GM12873 (cell line): ENCODE data around the gene XCR1.

Source experiments
- CTCF ChIP-seq: IDR thresholded peaks from 2 replicates; pipeline ENCODE4 v1.5.1; 2012; ENCODE audit warnings: low read depth, mild to moderate bottlenecking, moderate library complexity, low read length, control low read depth; ENCODE audit not compliant: insufficient read depth; ENCODE audit errors: missing control alignments

XCR1 gene

DNA sequence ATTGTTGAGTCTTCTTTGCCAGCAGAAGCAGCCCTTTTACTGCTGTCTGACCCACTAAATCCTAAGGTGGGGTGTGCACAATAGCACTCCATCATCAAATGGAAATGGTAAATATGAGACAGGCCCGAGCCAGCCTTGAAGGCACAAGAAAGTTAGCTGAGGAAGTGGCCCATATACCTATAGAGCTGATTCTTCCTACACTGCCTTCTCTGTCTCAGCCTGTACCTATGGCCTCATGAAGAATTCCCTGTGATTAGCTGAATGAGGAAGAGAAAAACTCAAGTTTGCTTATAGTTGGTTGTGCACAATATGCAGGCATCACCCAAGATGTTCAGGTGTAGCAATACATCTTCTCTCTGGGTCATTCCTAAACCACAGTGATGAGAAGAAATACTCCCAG, 31.7 kb upstream of the XCR1 start:
- TF ChIP-seq CTCF: no peak

DNA sequence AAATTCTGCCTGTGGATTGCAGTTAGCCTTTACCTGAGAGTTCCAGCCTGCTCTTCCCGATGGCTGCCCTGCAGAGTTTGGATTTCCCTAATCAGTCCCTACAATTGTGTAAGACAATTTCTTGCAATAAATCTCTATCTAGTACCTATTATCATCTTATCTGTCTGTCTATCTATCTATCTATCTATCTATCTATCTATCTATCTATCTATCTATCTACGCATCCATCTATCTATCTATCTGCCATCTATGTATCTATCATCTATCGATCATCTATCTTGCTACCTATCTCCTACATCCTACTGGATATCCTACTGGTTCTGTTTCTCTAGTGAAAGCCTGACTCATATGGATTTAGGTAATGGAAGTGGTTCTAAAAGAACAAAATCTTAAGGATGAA, 30.4 kb upstream of the XCR1 start:
- no peak for TF ChIP-seq CTCF

- TF ChIP-seq CTCF: no peak
Measured at GRCh38 chr3:46056686-46057085, 29.4 kb upstream of the XCR1 start.

GRCh38 chr3:46052531-46052930, 25.2 kb upstream of the XCR1 start:
- TF ChIP-seq CTCF: no peak

GRCh38 chr3:46049093-46049492, 21.8 kb upstream of the XCR1 start:
- no peak for TF ChIP-seq CTCF

- TF ChIP-seq CTCF: no peak
Measured at GRCh38 chr3:46038916-46039315, 11.6 kb upstream of the XCR1 start.

DNA sequence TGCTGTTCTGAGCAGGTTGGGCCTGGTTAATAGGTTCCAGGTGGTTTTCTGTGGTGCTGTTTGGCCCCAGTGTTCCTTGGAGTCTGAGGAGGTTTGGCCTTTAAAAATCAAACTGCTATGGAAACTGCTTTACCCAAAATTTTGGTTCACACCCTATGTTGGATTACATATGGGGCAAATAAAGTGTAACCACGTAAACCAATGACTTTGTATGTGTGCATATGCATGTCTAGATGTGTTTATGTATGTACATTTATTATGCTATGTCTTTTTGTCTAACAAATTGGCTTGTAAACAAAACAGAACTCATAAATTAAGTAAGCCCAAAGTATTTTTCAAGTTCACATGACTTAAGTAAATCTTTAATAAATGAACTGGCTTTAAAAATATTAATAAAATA, 8.9 kb upstream of the XCR1 start:
- TF ChIP-seq CTCF: no peak

GRCh38 chr3:46031747-46032146, 4.5 kb upstream of the XCR1 start:
- no peak for TF ChIP-seq CTCF
